HEK293 (cell line): ENCODE results near the gene TNIK.

ENCODE experiments used
- CTCF ChIA-PET: fragments of 350-600 bp; formaldehyde crosslinking; extraction: SDS; loops from one replicate; lab custom pipeline; 2021; ENCODE audit warnings: antibody characterized with exemption; lab: Yijun Ruan, JAX
- POLR2A ChIA-PET: fragments of 300-600 bp; formaldehyde crosslinking; extraction: SDS; loops from one replicate; lab custom pipeline; 2020; ENCODE audit warnings: antibody characterized with exemption, inconsistent platforms; lab: Yijun Ruan, JAX
- H3K27ac ChIP-seq: fragments of 200-500 bp; sonication (Bioruptor generic); 2 replicates; pipeline ENCODE4 v1.5.1; 2014; ENCODE audit warnings: low read depth, low read length, control low read depth, inconsistent platforms; ENCODE audit errors: extremely low read depth
- H3K36me3 ChIP-seq, 2 experiments: fragments of 200-500 bp in 1 of 2; sonication (Bioruptor generic) in 1 of 2; 1 replicate in 1 of 2; 2 replicates in 1 of 2; pipeline ENCODE4 v1.5.1; 2014 to 2017; ENCODE audit warnings: inconsistent platforms in 2 of 2, low read length in 2 of 2; ENCODE audit not compliant: control insufficient read depth in 2 of 2, insufficient read depth in 1 of 2
- H3K4me1 ChIP-seq: fragments of 200-500 bp; sonication (Bioruptor generic); 2 replicates; pipeline ENCODE4 v1.5.1; 2014; ENCODE audit warnings: mild to moderate bottlenecking, low read length, inconsistent platforms; ENCODE audit not compliant: control insufficient read depth, insufficient read depth
- H3K4me3 ChIP-seq: 2 replicates; pipeline ENCODE4 v1.5.1; 2011; ENCODE audit warnings: low read depth, mild to moderate bottlenecking, control low read depth, low read length, moderate library complexity
- H3K9me3 ChIP-seq: fragments of 200-500 bp; sonication (Bioruptor generic); 2 replicates; pipeline ENCODE4 v1.5.1; 2014; ENCODE audit warnings: low read depth, low read length, inconsistent platforms; ENCODE audit not compliant: control insufficient read depth, insufficient read depth
- FEZF1 ChIP-seq: fragments of 450-650 bp; formaldehyde crosslinking; IDR thresholded peaks from 2 replicates; pipeline ENCODE4 v1.5.1; 2016; ENCODE audit warnings: missing biosample characterization, missing genetic modification characterization
- HOXC10 ChIP-seq: sonication (generic); formaldehyde crosslinking; IDR thresholded peaks from 2 replicates; pipeline ENCODE4 v1.8.1; 2023; ENCODE audit warnings: mild to moderate bottlenecking, missing genetic modification reagents
- IKZF3 ChIP-seq: fragments of 450-650 bp; IDR thresholded peaks from 2 replicates; pipeline ENCODE4 v1.5.0; 2018; ENCODE audit warnings: missing biosample characterization, mild to moderate bottlenecking, missing genetic modification characterization, moderate library complexity
- KLF17 ChIP-seq: fragments of 450-650 bp; formaldehyde crosslinking; IDR thresholded peaks from 2 replicates; pipeline ENCODE4 v1.5.1; 2016; ENCODE audit warnings: missing biosample characterization, missing genetic modification characterization
- MYNN ChIP-seq: fragments of 450-650 bp; formaldehyde crosslinking; IDR thresholded peaks from 2 replicates; pipeline ENCODE4 v1.5.1; 2016; ENCODE audit warnings: missing biosample characterization, missing genetic modification characterization, borderline replicate concordance
- YY1 ChIP-seq: fragments of 450-650 bp; formaldehyde crosslinking; IDR thresholded peaks from 2 replicates; pipeline ENCODE4 v1.5.1; 2018; ENCODE audit warnings: missing biosample characterization, missing genetic modification characterization
- ZBTB48 ChIP-seq: fragments of 450-650 bp; formaldehyde crosslinking; IDR thresholded peaks from 2 replicates; pipeline ENCODE4 v1.5.1; 2016; ENCODE audit warnings: missing biosample characterization, missing genetic modification characterization
- ZEB2 ChIP-seq: fragments of 450-650 bp; formaldehyde crosslinking; IDR thresholded peaks from 2 replicates; pipeline ENCODE4 v1.5.1; 2016; ENCODE audit warnings: missing biosample characterization, missing genetic modification characterization
- ZFP41 ChIP-seq: fragments of 450-650 bp; formaldehyde crosslinking; IDR thresholded peaks from 2 replicates; pipeline ENCODE4 v1.5.1; 2016; ENCODE audit warnings: missing biosample characterization, missing genetic modification characterization, borderline replicate concordance
- ZFP69B ChIP-seq: fragments of 450-650 bp; formaldehyde crosslinking; IDR thresholded peaks from 2 replicates; pipeline ENCODE4 v1.5.1; 2016; ENCODE audit warnings: missing biosample characterization, missing genetic modification characterization
- ZNF174 ChIP-seq: fragments of 450-650 bp; formaldehyde crosslinking; IDR thresholded peaks from 2 replicates; pipeline ENCODE4 v1.5.0; 2017; ENCODE audit warnings: missing biosample characterization, mild to moderate bottlenecking, missing genetic modification characterization
- ZNF175 ChIP-seq: fragments of 450-650 bp; formaldehyde crosslinking; IDR thresholded peaks from 2 replicates; pipeline ENCODE4 v1.5.1; 2016; ENCODE audit warnings: missing biosample characterization, missing genetic modification characterization
- ZNF24 ChIP-seq: fragments of 450-650 bp; formaldehyde crosslinking; IDR thresholded peaks from 2 replicates; pipeline ENCODE4 v1.5.1; 2016; ENCODE audit warnings: missing biosample characterization, missing genetic modification characterization
- ZNF335 ChIP-seq: fragments of 450-650 bp; formaldehyde crosslinking; conservative IDR thresholded peaks from 2 replicates; pipeline ENCODE4 v1.5.1; 2016; ENCODE audit warnings: missing biosample characterization, missing genetic modification characterization
- ZNF341 ChIP-seq: fragments of 450-650 bp; formaldehyde crosslinking; IDR thresholded peaks from 2 replicates; pipeline ENCODE4; 2016; ENCODE audit warnings: low read depth, missing biosample characterization, missing genetic modification characterization
- ZNF366 ChIP-seq: fragments of 450-650 bp; formaldehyde crosslinking; conservative IDR thresholded peaks from 2 replicates; pipeline ENCODE4 v1.5.1; 2016; ENCODE audit warnings: missing biosample characterization, missing genetic modification characterization
- ZNF423 ChIP-seq: fragments of 450-650 bp; formaldehyde crosslinking; IDR thresholded peaks from 2 replicates; pipeline ENCODE4 v1.5.1; 2016; ENCODE audit warnings: missing biosample characterization, missing genetic modification characterization
- ZNF571 ChIP-seq: fragments of 450-650 bp; formaldehyde crosslinking; IDR thresholded peaks from 2 replicates; pipeline ENCODE4 v1.5.0; 2017; ENCODE audit warnings: missing biosample characterization, missing genetic modification characterization
- ZNF664 ChIP-seq: fragments of 450-650 bp; formaldehyde crosslinking; IDR thresholded peaks from 2 replicates; pipeline ENCODE4 v1.5.1; 2016; ENCODE audit warnings: missing biosample characterization, missing genetic modification characterization
- ZNF76 ChIP-seq: fragments of 450-650 bp; formaldehyde crosslinking; IDR thresholded peaks from 2 replicates; pipeline ENCODE4; 2016; ENCODE audit warnings: low read depth, missing biosample characterization, missing genetic modification characterization, borderline replicate concordance
- ZNF768 ChIP-seq: fragments of 450-650 bp; formaldehyde crosslinking; IDR thresholded peaks from 2 replicates; pipeline ENCODE4 v1.5.1; 2018; ENCODE audit warnings: missing biosample characterization, mild to moderate bottlenecking, missing genetic modification characterization
- ZSCAN30 ChIP-seq: fragments of 450-650 bp; IDR thresholded peaks from 2 replicates; pipeline ENCODE4 v1.5.1; 2018; ENCODE audit warnings: missing biosample characterization, mild to moderate bottlenecking, missing genetic modification characterization, moderate library complexity
- ZSCAN4 ChIP-seq: fragments of 450-650 bp; formaldehyde crosslinking; IDR thresholded peaks from 2 replicates; pipeline ENCODE4 v1.5.1; 2017; ENCODE audit warnings: missing biosample characterization, missing genetic modification characterization
- TF ChIP-seq, protein P1 (sequence below): fragments of 450-650 bp; formaldehyde crosslinking; optimal IDR thresholded peaks from 2 replicates; pipeline ENCODE3; 2016; ENCODE audit warnings: missing biosample characterization, mild to moderate bottlenecking, missing genetic modification characterization
- TF ChIP-seq, protein P2 (sequence below): fragments of 450-650 bp; formaldehyde crosslinking; IDR thresholded peaks from 2 replicates; pipeline ENCODE4 v1.5.1; 2016; ENCODE audit warnings: missing biosample characterization, missing genetic modification characterization

The TNIK gene

DNA sequence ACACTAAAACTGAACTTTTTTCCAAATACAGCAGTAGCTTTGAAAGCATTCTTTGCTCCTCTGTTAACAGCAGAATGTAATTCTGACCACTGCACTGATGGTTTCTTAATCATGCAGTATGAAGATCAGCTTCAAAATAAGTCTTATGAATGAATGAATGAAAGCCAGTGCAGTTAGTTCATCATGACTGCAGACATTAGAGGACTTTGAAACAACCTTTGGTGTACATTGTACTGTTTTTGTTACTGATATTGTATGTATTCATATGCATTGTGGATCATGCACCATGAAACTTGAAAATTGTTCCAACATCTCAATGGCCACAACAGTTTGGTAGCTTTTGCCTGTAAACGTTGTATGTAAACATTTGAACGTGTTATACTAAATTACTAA is 1.3 kb upstream of the TNIK start:
- Histone ChIP-seq H3K4me3 (peak overlapping the region; percentile 81), H3K36me3 (no peaks in the 10 kb centered on the region), H3K27ac (no peak overlapping the region), H3K9me3 (no peaks in the 10 kb centered on the region), H3K4me1 (no peaks in the 10 kb centered on the region)
- peak; percentile 46 for TF ChIP-seq ZNF24 (tag by site-specific recombination)
- no peak for TF ChIP-seq ZNF175
- CTCF ChIA-PET = interaction anchor here (0.7 to 1.5 kb wide), 3 partner anchors 104 to 239 kb away, joined by 3 to 5 read pairs (median 4); no protein-coding TSS in a partner anchor
- POLR2A ChIA-PET = interaction anchor here (0.7 to 1.0 kb wide), 2 partner anchors 15 to 114 kb away, joined by 3 read pairs; no protein-coding TSS in a partner anchor

DNA sequence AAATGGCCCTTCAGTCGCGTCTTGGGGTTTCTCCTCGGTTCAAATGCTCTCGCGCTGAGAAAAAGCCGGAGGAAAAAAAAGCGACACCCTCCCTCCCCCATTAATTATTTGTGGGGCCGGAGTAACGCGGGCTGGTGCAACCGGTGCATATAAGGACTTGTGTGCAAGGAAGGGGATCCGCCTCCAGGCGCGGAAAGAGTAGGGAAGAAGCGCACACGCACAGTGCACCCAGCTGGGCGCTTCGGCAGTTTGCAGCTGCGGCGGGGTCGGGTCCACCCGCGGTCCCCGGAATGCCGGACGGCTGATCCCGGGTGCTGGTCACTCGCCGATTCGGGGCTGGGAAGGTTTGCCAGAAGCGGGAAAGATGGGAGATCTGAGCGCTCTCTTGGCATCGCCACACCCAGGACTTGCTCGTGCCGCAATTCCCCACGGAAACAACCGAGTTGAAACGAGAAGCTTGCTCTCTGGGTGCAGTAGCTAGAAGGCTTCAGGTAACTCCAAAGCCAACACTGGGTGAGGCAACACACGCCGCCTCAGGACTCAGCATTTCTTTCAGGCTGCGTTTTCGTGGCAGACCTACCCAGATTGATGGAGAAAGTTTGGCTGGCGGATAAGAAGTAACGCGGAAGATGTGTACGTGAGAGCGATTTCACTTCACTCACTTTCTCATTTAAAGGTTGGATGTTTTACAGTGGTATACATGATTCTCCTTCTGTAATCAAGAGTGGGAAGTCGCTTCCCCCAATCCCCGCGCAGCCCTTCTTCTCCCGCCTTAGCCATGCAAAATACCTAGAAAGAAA is 720 bp upstream of the TNIK start:
- no peaks in the 10 kb centered on the region for H3K4me1 ChIP-seq
- ChIA-PET CTCF (interaction anchor here (0.7 to 1.5 kb wide), 6 partner anchors 9 to 1012 kb away, joined by 3 to 6 read pairs (median 4); no protein-coding TSS in a partner anchor), POLR2A (interaction anchor here (0.6 to 1.3 kb wide), 5 partner anchors 15 to 132 kb away, joined by 3 to 6 read pairs (median 3); no protein-coding TSS in a partner anchor)
- no peaks in the 10 kb centered on the region for H3K36me3 ChIP-seq
- peak overlapping the region; percentile 80 for H3K27ac ChIP-seq
- peak overlapping the region; percentile 81 for H3K4me3 ChIP-seq
- no peaks in the 10 kb centered on the region for H3K9me3 ChIP-seq
- 0 out of 2 replicates have a peak, but pooled peaks have one; percentile 8 for TF ChIP-seq MYNN (tag by site-specific recombination)
- TF ChIP-seq YY1 (tag by site-specific recombination) = peak; percentile 19; the same call in 1 of the 2 replicates
- TF ChIP-seq IKZF3 (tag by site-specific recombination) = peak; percentile 18
- 0 out of 2 replicates have a peak, but pooled peaks have one; percentile 23 for TF ChIP-seq ZNF664 (tag by site-specific recombination)
- TF ChIP-seq ZNF174 (tag by site-specific recombination) = no peak
- 0 out of 2 replicates have a peak, but pooled peaks have one; percentile 10 for TF ChIP-seq ZNF366 (tag by site-specific recombination)
- peak; percentile 64; the same call in 1 of the 2 replicates for TF ChIP-seq FEZF1
- peak; percentile 94 for TF ChIP-seq ZNF341
- TF ChIP-seq HOXC10 (CRISPR knock-in tag) = no peak
- TF ChIP-seq ZEB2 (tag by site-specific recombination) = peak; percentile 69; the same call in 1 of the 2 replicates
- TF ChIP-seq ZFP69B (tag by site-specific recombination) = peak; percentile 78
- TF ChIP-seq ZNF571 = no peak
- TF ChIP-seq, protein P1, sequence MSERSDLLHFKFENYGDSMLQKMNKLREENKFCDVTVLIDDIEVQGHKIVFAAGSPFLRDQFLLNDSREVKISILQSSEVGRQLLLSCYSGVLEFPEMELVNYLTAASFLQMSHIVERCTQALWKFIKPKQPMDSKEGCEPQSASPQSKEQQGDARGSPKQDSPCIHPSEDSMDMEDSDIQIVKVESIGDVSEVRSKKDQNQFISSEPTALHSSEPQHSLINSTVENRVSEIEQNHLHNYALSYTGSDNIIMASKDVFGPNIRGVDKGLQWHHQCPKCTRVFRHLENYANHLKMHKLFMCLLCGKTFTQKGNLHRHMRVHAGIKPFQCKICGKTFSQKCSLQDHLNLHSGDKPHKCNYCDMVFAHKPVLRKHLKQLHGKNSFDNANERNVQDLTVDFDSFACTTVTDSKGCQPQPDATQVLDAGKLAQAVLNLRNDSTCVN (tag by site-specific recombination) = peak; percentile 64
- TF ChIP-seq ZFP41 (tag by site-specific recombination) = no peak
- TF ChIP-seq, protein P2, sequence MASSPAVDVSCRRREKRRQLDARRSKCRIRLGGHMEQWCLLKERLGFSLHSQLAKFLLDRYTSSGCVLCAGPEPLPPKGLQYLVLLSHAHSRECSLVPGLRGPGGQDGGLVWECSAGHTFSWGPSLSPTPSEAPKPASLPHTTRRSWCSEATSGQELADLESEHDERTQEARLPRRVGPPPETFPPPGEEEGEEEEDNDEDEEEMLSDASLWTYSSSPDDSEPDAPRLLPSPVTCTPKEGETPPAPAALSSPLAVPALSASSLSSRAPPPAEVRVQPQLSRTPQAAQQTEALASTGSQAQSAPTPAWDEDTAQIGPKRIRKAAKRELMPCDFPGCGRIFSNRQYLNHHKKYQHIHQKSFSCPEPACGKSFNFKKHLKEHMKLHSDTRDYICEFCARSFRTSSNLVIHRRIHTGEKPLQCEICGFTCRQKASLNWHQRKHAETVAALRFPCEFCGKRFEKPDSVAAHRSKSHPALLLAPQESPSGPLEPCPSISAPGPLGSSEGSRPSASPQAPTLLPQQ (tag by site-specific recombination) = peak; percentile 46; the same call in 1 of the 2 replicates
- TF ChIP-seq ZNF768 = no peak
- 0 out of 2 replicates have a peak, but pooled peaks have one; percentile 12 for TF ChIP-seq KLF17 (tag by site-specific recombination)
- peak; percentile 80 for TF ChIP-seq ZNF335 (tag by site-specific recombination)
- TF ChIP-seq ZSCAN30 (tag by site-specific recombination) = peak; percentile 33; the same call in 1 of the 2 replicates
- TF ChIP-seq ZBTB48 (tag by site-specific recombination) = 0 out of 2 replicates have a peak, but pooled peaks have one; percentile 5
- TF ChIP-seq ZNF423 = no peak
- peak; percentile 45; the same call in 1 of the 2 replicates for TF ChIP-seq ZNF76 (tag by site-specific recombination)
- TF ChIP-seq ZSCAN4 (tag by site-specific recombination) = no peak
